H9 (cell line): ENCODE data around the gene INPP5F. TPM values are rescaled to one million over a fixed set of nuclear protein-coding genes. Genes with fewer than 3 reads are reported as not detected.

Experiments used
- DNase-seq: peaks from one replicate; pipeline ENCODE4 v3.0.0-alpha.2; 2017
- H2AFZ ChIP-seq: one replicate; pipeline ENCODE4 v1.6.1; 2013; ENCODE audit warnings: mild to moderate bottlenecking, low read length, control low read depth, moderate library complexity
- H2AK5ac ChIP-seq: 2 replicates; pipeline ENCODE4 v1.6.1; 2013; ENCODE audit warnings: low read length, control low read depth, mixed read lengths; ENCODE audit not compliant: insufficient read length
- H2BK120ac ChIP-seq: one replicate; pipeline ENCODE4 v1.6.1; 2013; ENCODE audit warnings: low read depth, mild to moderate bottlenecking, low read length, control low read depth, inconsistent platforms; ENCODE audit not compliant: poor library complexity, severe bottlenecking
- H2BK12ac ChIP-seq: 2 replicates; pipeline ENCODE4 v1.6.1; 2013; ENCODE audit warnings: low read length, control low read depth, mixed read lengths, low read depth; ENCODE audit not compliant: insufficient read length
- H2BK15ac ChIP-seq: 2 replicates; pipeline ENCODE4 v1.6.1; 2013; ENCODE audit warnings: low read depth, low read length, control low read depth
- H2BK20ac ChIP-seq: one replicate; pipeline ENCODE4 v1.6.1; 2013; ENCODE audit warnings: low read depth, mild to moderate bottlenecking, low read length, control low read depth, inconsistent platforms; ENCODE audit not compliant: poor library complexity, severe bottlenecking
- H2BK5ac ChIP-seq: 2 replicates; pipeline ENCODE4 v1.6.1; 2013; ENCODE audit warnings: low read length, control low read depth, mixed read lengths; ENCODE audit not compliant: insufficient read length
- H3K14ac ChIP-seq: 2 replicates; pipeline ENCODE4 v1.6.1; 2013; ENCODE audit warnings: low read length, control low read depth; ENCODE audit not compliant: insufficient read depth
- H3K18ac ChIP-seq: 2 replicates; pipeline ENCODE4 v1.6.1; 2013; ENCODE audit warnings: low read depth, mild to moderate bottlenecking, mixed read lengths, low read length, control low read depth; ENCODE audit not compliant: insufficient read length
- H3K23ac ChIP-seq: 2 replicates; pipeline ENCODE4 v1.6.1; 2013; ENCODE audit warnings: low read length, control low read depth, mixed read lengths, low read depth; ENCODE audit not compliant: insufficient read length
- H3K23me2 ChIP-seq: 2 replicates; pipeline ENCODE4 v1.6.1; 2013; ENCODE audit warnings: low read depth, mild to moderate bottlenecking, mixed read lengths, low read length, control low read depth; ENCODE audit not compliant: insufficient read length, poor library complexity, severe bottlenecking
- H3K27ac ChIP-seq: 2 replicates; pipeline ENCODE4 v1.5.1; 2013; ENCODE audit warnings: low read length, control low read depth, mixed read lengths, low read depth; ENCODE audit not compliant: insufficient read length
- H3K27me3 ChIP-seq: 2 replicates; pipeline ENCODE4 v1.6.1; 2013; ENCODE audit warnings: low read length, control low read depth, inconsistent platforms; ENCODE audit not compliant: insufficient read depth
- H3K4ac ChIP-seq: 2 replicates; pipeline ENCODE4 v1.6.1; 2013; ENCODE audit warnings: low read depth, mild to moderate bottlenecking, control low read depth, inconsistent platforms, low read length, moderate library complexity
- H3K4me1 ChIP-seq: 2 replicates; pipeline ENCODE4 v1.6.1; 2013; ENCODE audit warnings: low read length, control low read depth, inconsistent platforms; ENCODE audit not compliant: insufficient read depth
- H3K4me2 ChIP-seq: 2 replicates; pipeline ENCODE4 v1.6.1; 2013; ENCODE audit warnings: low read length, control low read depth, mixed read lengths; ENCODE audit not compliant: insufficient read length, insufficient read depth
- H3K56ac ChIP-seq: 2 replicates; pipeline ENCODE4 v1.6.1; 2013; ENCODE audit warnings: low read depth, mild to moderate bottlenecking, mixed read lengths, low read length, control low read depth; ENCODE audit not compliant: insufficient read length
- H3K79me1 ChIP-seq: 2 replicates; pipeline ENCODE4 v1.6.1; 2013; ENCODE audit warnings: low read depth, mild to moderate bottlenecking, moderate library complexity, low read length, control low read depth, inconsistent platforms; ENCODE audit not compliant: insufficient read depth, poor library complexity, severe bottlenecking
- H3K79me2 ChIP-seq: 2 replicates; pipeline ENCODE4 v1.6.1; 2013; ENCODE audit warnings: low read length, control low read depth, inconsistent platforms; ENCODE audit not compliant: insufficient read depth
- H3K9ac ChIP-seq: 2 replicates; pipeline ENCODE4 v1.6.1; 2013; ENCODE audit warnings: low read length, control low read depth, mixed read lengths; ENCODE audit not compliant: insufficient read length; ENCODE audit errors: extremely low read depth
- H3K9me3 ChIP-seq: one replicate; pipeline ENCODE4 v1.6.1; 2013; ENCODE audit warnings: low read depth, low read length, inconsistent platforms; ENCODE audit not compliant: control insufficient read depth
- H3T11ph ChIP-seq: one replicate; pipeline ENCODE4 v1.6.1; 2013; ENCODE audit warnings: mild to moderate bottlenecking, low read length, control low read depth, inconsistent platforms
- H4K20me1 ChIP-seq: one replicate; pipeline ENCODE4 v1.6.1; 2013; ENCODE audit not compliant: control insufficient read depth, insufficient read length, insufficient read depth
- H4K5ac ChIP-seq: 2 replicates; pipeline ENCODE4 v1.6.1; 2013; ENCODE audit warnings: low read depth, mild to moderate bottlenecking, mixed read lengths, low read length, control low read depth; ENCODE audit not compliant: insufficient read length
- H4K8ac ChIP-seq: replicated peaks from 2 replicates; pipeline ENCODE4 v1.6.1; 2013; ENCODE audit warnings: low read length, control low read depth, mixed read lengths, low read depth; ENCODE audit not compliant: insufficient read length
- H4K91ac ChIP-seq: 2 replicates; pipeline ENCODE4 v1.6.1; 2013; ENCODE audit warnings: low read depth, mild to moderate bottlenecking, moderate library complexity, mixed read lengths, low read length, control low read depth; ENCODE audit not compliant: insufficient read length
- H3K27ac Mint-ChIP-seq, 3 experiments: 2 replicates in 2 of 3; 3 replicates in 1 of 3; pipeline ENCODE4 v1.8.0; 2020 to 2021; ENCODE audit warnings: mixed read lengths in 3 of 3, mild to moderate bottlenecking in 1 of 3, moderate library complexity in 1 of 3
- H3K27me3 Mint-ChIP-seq: 2 replicates; pipeline ENCODE4 v1.8.0; 2021; ENCODE audit warnings: low read depth, mild to moderate bottlenecking, moderate library complexity, mixed read lengths
- H3K36me3 Mint-ChIP-seq, 3 experiments: 2 replicates in 2 of 3; 3 replicates in 1 of 3; pipeline ENCODE4 v1.8.0; 2020 to 2021; ENCODE audit warnings: low read depth in 3 of 3, mixed read lengths in 3 of 3; ENCODE audit not compliant: insufficient read depth in 1 of 3
- H3K4me1 Mint-ChIP-seq, 2 experiments: 2 replicates each; pipeline ENCODE4 v1.8.0; 2020; ENCODE audit warnings: mixed read lengths in 2 of 2
- H3K4me3 Mint-ChIP-seq, 2 experiments: 2 replicates in 1 of 2; 3 replicates in 1 of 2; pipeline ENCODE4 v1.8.0; 2020 to 2021; ENCODE audit warnings: mild to moderate bottlenecking in 2 of 2, mixed read lengths in 2 of 2, moderate library complexity in 1 of 2
- H3K9me3 Mint-ChIP-seq, 2 experiments: 2 replicates in 1 of 2; 3 replicates in 1 of 2; pipeline ENCODE4 v1.8.0; 2020; ENCODE audit warnings: mild to moderate bottlenecking in 2 of 2, mixed read lengths in 2 of 2, moderate library complexity in 1 of 2
- CTCF ChIP-seq: fragments of 200-600 bp; sonication (generic); conservative IDR thresholded peaks from 3 replicates; pipeline ENCODE4 v1.8.0; 2021; ENCODE audit warnings: antibody characterized with exemption, mild to moderate bottlenecking
- WGBS: extraction: QIAGEN DNeasy Blood & Tissue Kit; methylation state at CpG from one replicate; pipeline ENCODE4 v1.1.7; 2013; ENCODE audit warnings: missing lambda C conversion rate, low lambda C conversion rate, mixed read lengths; ENCODE audit not compliant: insufficient read length; ENCODE audit errors: extremely low coverage; 5-methylcytosine and 5-hydroxymethylcytosine counted together
- total RNA-seq: library from RNA; stranded (reverse); gene quantifications from 2 replicates; pipeline ENCODE4 v1.2.1, GENCODE V29; 2021

The INPP5F gene
- total RNA-seq, 1 experiment from 2014 or later = 108 TPM

- H4K5ac ChIP-seq = no peak overlapping the region
- H3K23me2 ChIP-seq = no peaks in the 10 kb centered on the region
- H2AFZ ChIP-seq = no peak overlapping the region
- Mint-ChIP-seq H3K9me3 (no peaks in the 10 kb centered on the region), H3K4me3 (no peak overlapping the region), H3K36me3 (peaks cover 0 to 1% (median 0%) of the 10 kb centered on the region in 3 experiments; a peak in 1 of 7 replicates), H3K4me1 (peaks cover 16 to 21% of the 10 kb centered on the region in 2 experiments), H3K27ac (0 out of 7 replicates have a peak overlapping the region, but pooled peaks of 1 of the 3 experiments have one; percentile 20), H3K27me3 (no peaks in the 10 kb centered on the region)
- no peaks in the 10 kb centered on the region for H3K79me1 ChIP-seq
- H3K27me3 ChIP-seq = no peaks in the 10 kb centered on the region
- no peak overlapping the region for H3K23ac ChIP-seq
- TF ChIP-seq CTCF = no peak
- no peak overlapping the region for H2BK20ac ChIP-seq
- H3K79me2 ChIP-seq = no peaks in the 10 kb centered on the region
- H3K4me1 ChIP-seq = peaks cover 3% of the 10 kb centered on the region; the same call in 1 of the 2 replicates
- no peaks in the 10 kb centered on the region for H3K9me3 ChIP-seq
- H3K56ac ChIP-seq = no peak overlapping the region
- H4K20me1 ChIP-seq = no peaks in the 10 kb centered on the region
- 100% methylated on average over 1 of the region's 8 CpGs for WGBS
- H2BK12ac ChIP-seq = no peak overlapping the region
- no peak overlapping the region for H3T11ph ChIP-seq
- H2BK15ac ChIP-seq = no peak overlapping the region
- no peak overlapping the region for H3K4ac ChIP-seq
- no peak overlapping the region for H3K18ac ChIP-seq
- H3K9ac ChIP-seq = no peak overlapping the region
- DNase-seq = no peak
- H4K91ac ChIP-seq = no peak overlapping the region
- H2BK120ac ChIP-seq = no peak overlapping the region
- no peak overlapping the region for H3K4me2 ChIP-seq
- H3K14ac ChIP-seq = no peak overlapping the region
- no peak overlapping the region for H2BK5ac ChIP-seq
- H3K27ac ChIP-seq = no peak overlapping the region
- H2AK5ac ChIP-seq = no peak overlapping the region
- no peak overlapping the region for H4K8ac ChIP-seq
Observed at GRCh38 chr10:119762805-119763798, 37.3 kb downstream of the INPP5F start.
